ENCODE measurements around the gene L1CAM. TPM values are rescaled to one million over a fixed set of nuclear protein-coding genes. Genes with fewer than 3 reads are reported as not detected.

Gene L1CAM
- total and polyA plus RNA-seq, 9 of the 15 experiments (the other 6 are each of a cell fraction or from before 2014, with no cell fraction given) = 0.09 to 0.86 (median 0.26) TPM; not detected in 3

DNA sequence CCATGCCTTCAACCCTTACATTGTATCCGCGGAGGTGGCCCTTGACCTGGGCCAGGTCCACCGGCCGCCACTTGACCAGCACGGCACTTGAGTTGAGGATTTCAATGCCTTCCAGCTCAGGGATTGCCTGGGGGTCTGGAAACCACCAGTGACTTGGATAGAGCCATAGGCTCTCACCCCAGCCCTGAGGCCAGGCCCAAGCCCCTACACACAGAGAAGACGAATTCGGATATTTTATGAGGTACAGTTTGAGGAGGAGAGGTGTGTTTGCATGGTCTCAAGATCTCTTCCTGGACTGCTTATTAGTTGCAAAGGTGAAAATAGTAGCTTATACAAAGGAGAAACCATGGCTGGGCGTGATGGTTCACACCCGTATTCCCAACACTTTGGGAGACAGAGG is 20.3 kb downstream of the L1CAM start:
- no peaks in the 10 kb centered on the region for H3K9me1 ChIP-seq (ENCODE audit: control insufficient read depth, insufficient read depth, low read length)
- TF ChIP-seq ETV1 (tag; conservative IDR thresholded peaks at IDR 0.05; ENCODE audit: low read depth) (no peak), NCOR1 (IDR thresholded peaks at IDR 0.05) (no peak), TGIF2 (CRISPR knock-in tag; IDR thresholded peaks at IDR 0.05) (no peak), ZNF79 (CRISPR knock-in tag; IDR thresholded peaks at IDR 0.05; ENCODE audit: low read depth) (no peak), HMG20A (CRISPR knock-in tag; conservative IDR thresholded peaks at IDR 0.05) (no peak), HDAC2 (IDR thresholded peaks at IDR 0.05) (no peak), FOXP1 (CRISPR knock-in tag; IDR thresholded peaks at IDR 0.05) (no peak), BRCA1 (IDR thresholded peaks at IDR 0.05) (no peak), BRCA1 (CRISPR knock-in tag; IDR thresholded peaks at IDR 0.05) (no peak)
- TF ChIP-seq, protein P1, sequence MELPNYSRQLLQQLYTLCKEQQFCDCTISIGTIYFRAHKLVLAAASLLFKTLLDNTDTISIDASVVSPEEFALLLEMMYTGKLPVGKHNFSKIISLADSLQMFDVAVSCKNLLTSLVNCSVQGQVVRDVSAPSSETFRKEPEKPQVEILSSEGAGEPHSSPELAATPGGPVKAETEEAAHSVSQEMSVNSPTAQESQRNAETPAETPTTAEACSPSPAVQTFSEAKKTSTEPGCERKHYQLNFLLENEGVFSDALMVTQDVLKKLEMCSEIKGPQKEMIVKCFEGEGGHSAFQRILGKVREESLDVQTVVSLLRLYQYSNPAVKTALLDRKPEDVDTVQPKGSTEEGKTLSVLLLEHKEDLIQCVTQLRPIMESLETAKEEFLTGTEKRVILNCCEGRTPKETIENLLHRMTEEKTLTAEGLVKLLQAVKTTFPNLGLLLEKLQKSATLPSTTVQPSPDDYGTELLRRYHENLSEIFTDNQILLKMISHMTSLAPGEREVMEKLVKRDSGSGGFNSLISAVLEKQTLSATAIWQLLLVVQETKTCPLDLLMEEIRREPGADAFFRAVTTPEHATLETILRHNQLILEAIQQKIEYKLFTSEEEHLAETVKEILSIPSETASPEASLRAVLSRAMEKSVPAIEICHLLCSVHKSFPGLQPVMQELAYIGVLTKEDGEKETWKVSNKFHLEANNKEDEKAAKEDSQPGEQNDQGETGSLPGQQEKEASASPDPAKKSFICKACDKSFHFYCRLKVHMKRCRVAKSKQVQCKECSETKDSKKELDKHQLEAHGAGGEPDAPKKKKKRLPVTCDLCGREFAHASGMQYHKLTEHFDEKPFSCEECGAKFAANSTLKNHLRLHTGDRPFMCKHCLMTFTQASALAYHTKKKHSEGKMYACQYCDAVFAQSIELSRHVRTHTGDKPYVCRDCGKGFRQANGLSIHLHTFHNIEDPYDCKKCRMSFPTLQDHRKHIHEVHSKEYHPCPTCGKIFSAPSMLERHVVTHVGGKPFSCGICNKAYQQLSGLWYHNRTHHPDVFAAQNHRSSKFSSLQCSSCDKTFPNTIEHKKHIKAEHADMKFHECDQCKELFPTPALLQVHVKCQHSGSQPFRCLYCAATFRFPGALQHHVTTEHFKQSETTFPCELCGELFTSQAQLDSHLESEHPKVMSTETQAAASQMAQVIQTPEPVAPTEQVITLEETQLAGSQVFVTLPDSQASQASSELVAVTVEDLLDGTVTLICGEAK (IDR thresholded peaks at IDR 0.05) = no peak
- TF ChIP-seq, protein P1 (CRISPR knock-in tag; IDR thresholded peaks at IDR 0.05) = no peak
- TF ChIP-seq, protein P2, sequence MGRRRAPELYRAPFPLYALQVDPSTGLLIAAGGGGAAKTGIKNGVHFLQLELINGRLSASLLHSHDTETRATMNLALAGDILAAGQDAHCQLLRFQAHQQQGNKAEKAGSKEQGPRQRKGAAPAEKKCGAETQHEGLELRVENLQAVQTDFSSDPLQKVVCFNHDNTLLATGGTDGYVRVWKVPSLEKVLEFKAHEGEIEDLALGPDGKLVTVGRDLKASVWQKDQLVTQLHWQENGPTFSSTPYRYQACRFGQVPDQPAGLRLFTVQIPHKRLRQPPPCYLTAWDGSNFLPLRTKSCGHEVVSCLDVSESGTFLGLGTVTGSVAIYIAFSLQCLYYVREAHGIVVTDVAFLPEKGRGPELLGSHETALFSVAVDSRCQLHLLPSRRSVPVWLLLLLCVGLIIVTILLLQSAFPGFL (CRISPR knock-in tag; IDR thresholded peaks at IDR 0.05) = no peak
- TF ChIP-seq, protein P3, sequence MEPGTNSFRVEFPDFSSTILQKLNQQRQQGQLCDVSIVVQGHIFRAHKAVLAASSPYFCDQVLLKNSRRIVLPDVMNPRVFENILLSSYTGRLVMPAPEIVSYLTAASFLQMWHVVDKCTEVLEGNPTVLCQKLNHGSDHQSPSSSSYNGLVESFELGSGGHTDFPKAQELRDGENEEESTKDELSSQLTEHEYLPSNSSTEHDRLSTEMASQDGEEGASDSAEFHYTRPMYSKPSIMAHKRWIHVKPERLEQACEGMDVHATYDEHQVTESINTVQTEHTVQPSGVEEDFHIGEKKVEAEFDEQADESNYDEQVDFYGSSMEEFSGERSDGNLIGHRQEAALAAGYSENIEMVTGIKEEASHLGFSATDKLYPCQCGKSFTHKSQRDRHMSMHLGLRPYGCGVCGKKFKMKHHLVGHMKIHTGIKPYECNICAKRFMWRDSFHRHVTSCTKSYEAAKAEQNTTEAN (CRISPR knock-in tag; IDR thresholded peaks at IDR 0.05) = no peak

More for the DNA sequence above, 20.3 kb downstream of the L1CAM start:
- Histone ChIP-seq H3K4me3 (no peak overlapping the region), H4K20me1 (replicated peaks; ENCODE audit: control insufficient read depth, insufficient read depth, low read length) (0 out of 2 replicates have a peak, but pooled peaks cover 12% of the 10 kb centered on the region), H3K36me3 (ENCODE audit: control insufficient read depth, insufficient read depth, low read length) (no peaks in the 10 kb centered on the region), H3K27ac (ENCODE audit: extremely low read depth, low read depth, low read length) (no peak overlapping the region), H3K4me2 (ENCODE audit: insufficient read depth, low read length) (no peak overlapping the region), H3K9me3 (replicated peaks; ENCODE audit: control insufficient read depth, insufficient read depth, low read depth, low read length) (no peaks in the 10 kb centered on the region), H3K79me2 (ENCODE audit: control insufficient read depth, insufficient read depth, low read length) (no peaks in the 10 kb centered on the region), H3K9ac (ENCODE audit: insufficient read depth in 1 of 2, low read depth in 2 of 2, low read length in 2 of 2) (no peak overlapping the region), H2AFZ (ENCODE audit: low read depth, low read length) (no peak overlapping the region), H3K4me1 (replicated peaks in 1 of 2; ENCODE audit: control insufficient read depth in 2 of 2, insufficient read depth in 2 of 2, low read length in 2 of 2) (peaks cover 0 to 40% of the 10 kb centered on the region in 2 experiments; a peak in 2 of 5 replicates), H3K27me3 (ENCODE audit: control insufficient read depth in 2 of 2, insufficient read depth in 2 of 2, low read length in 2 of 2) (peaks cover 17 to 82% of the 10 kb centered on the region in 2 experiments; a peak in 4 of 5 replicates)
- in situ Hi-C loops (cut with MboI) = no loop called here
- ATAC-seq = no peak
- ChIA-PET POLR2A (no interaction called here), CTCF (ENCODE audit: low intra/inter-chr PET ratio) (no interaction called here)
- no TSS peak for BruUV-seq (replicated peaks)
- 5% methylated on average over 4 of the region's 9 CpGs for WGBS (ENCODE audit: insufficient coverage, low coverage, missing lambda C conversion rate)
- intact Hi-C loops (cut with micrococcal nuclease) = no loop called here
- no peak for DNase-seq (ENCODE audit: extremely low read depth in 1 of 4, low spot score in 3 of 4)
- FAIRE-seq = no peak

Data from K562 (cell line).